Adrenal gland (tissue), 5 donors: ENCODE data around the gene DPP8.

Source experiments
- CTCF ChIP-seq, 6 experiments: fragments of 450-650 bp in 4 of 6; fragments of 200-600 bp in 2 of 6; sonication (generic) in 1 of 6; IDR thresholded peaks; 1 replicate in 5 of 6; 2 replicates in 1 of 6; pipeline versions ENCODE4 v1.5.1 to v1.8.0; 2016 to 2021; ENCODE audit warnings: antibody characterized with exemption in 6 of 6, mild to moderate bottlenecking in 2 of 6, moderate library complexity in 1 of 6
- POLR2A ChIP-seq, 2 donors: fragments of 450-650 bp; IDR thresholded peaks; one replicate each; pipeline ENCODE4 v1.6.1; 2017; ENCODE audit warnings: antibody characterized with exemption in 2 of 2, mild to moderate bottlenecking in 2 of 2, moderate library complexity in 1 of 2
- donor health status: DM: no; HTN: no; CAD: no.

GRCh38 chr15:65420975-65421359 is 96.5 kb downstream of the DPP8 start:
- TF ChIP-seq CTCF (IDR thresholded peaks at IDR 0.05) (no peak), POLR2A (IDR thresholded peaks at IDR 0.05) (no peak)
